ENCODE data around the gene ATP10B.
"Not testable (repeated sequence)": the region's sequence is repeated elsewhere in the genome, so short reads cannot be mapped to it uniquely, and the experiment has no call there.

GRCh38 chr5:160893180-160893964, 41.4 kb upstream of the ATP10B start:
- TF ChIP-seq CTCF (IDR thresholded peaks at IDR 0.05; ENCODE audit: borderline replicate concordance, extremely low read depth, low read length, poor library complexity, severe bottlenecking); EZH2 (IDR thresholded peaks at IDR 0.05; ENCODE audit: borderline replicate concordance, low read depth, low read length, severe bottlenecking): not testable (repeated sequence)

Measured in DND-41 (cell line).